ENCODE data around the gene DHX36. TPM values are rescaled to one million over a fixed set of nuclear protein-coding genes. Genes with fewer than 3 reads are reported as not detected.
A peak's percentile ranks its signal among the peaks of the same experiment; 100 is the strongest.

Gene DHX36, protein sequence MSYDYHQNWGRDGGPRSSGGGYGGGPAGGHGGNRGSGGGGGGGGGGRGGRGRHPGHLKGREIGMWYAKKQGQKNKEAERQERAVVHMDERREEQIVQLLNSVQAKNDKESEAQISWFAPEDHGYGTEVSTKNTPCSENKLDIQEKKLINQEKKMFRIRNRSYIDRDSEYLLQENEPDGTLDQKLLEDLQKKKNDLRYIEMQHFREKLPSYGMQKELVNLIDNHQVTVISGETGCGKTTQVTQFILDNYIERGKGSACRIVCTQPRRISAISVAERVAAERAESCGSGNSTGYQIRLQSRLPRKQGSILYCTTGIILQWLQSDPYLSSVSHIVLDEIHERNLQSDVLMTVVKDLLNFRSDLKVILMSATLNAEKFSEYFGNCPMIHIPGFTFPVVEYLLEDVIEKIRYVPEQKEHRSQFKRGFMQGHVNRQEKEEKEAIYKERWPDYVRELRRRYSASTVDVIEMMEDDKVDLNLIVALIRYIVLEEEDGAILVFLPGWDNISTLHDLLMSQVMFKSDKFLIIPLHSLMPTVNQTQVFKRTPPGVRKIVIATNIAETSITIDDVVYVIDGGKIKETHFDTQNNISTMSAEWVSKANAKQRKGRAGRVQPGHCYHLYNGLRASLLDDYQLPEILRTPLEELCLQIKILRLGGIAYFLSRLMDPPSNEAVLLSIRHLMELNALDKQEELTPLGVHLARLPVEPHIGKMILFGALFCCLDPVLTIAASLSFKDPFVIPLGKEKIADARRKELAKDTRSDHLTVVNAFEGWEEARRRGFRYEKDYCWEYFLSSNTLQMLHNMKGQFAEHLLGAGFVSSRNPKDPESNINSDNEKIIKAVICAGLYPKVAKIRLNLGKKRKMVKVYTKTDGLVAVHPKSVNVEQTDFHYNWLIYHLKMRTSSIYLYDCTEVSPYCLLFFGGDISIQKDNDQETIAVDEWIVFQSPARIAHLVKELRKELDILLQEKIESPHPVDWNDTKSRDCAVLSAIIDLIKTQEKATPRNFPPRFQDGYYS
- total RNA-seq, result 131 TPM

GRCh38 chr3:154323891-154324738, at the start of gene DHX36:
Gene DHX36 (minus strand): TSS chr3:154324487. CDS start chr3:154324416, 71 bp downstream.
- peak; percentile 82 for DNase-seq

DNA sequence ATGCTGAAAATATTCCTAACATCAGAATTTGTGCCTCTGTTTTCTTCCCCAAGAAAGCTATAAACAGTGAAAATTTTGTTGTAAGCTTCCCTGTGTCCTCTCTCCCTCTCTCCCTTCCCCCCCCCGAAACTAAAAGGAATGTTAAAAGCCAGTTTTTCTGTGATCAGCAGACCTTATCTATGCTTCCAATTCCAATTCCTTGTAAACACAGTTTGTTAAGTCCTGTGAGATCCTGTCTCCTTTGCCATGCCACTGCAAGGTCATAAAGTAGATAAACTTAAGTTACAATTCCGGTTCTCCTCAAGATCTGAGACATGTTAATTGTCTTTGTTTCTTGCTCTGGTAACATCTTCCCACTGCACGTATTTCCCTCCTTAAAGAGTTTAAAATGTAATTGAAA, 42.9 kb upstream of the DHX36 start:
- DNase-seq, result no peak

DNA sequence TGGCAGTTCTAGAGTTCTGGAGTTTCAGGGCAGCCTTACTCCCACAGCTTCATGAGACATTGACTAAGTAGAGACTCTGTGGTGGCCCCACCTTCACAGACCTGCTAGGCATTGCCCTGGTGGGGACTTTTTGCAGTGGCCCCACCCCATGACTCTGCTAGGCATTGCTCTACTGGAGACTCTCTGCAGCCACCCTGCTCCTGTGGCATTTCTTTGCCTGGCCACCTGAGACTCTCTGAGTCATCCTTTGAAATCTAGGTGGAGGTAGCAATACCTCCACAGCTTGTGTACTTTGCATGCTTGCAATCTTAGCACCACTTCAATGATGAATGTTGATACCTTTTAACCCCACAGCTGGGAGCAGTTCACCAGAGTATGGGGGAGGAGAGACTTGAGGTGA, 40.6 kb upstream of the DHX36 start:
- DNase-seq, result no peak

DNA sequence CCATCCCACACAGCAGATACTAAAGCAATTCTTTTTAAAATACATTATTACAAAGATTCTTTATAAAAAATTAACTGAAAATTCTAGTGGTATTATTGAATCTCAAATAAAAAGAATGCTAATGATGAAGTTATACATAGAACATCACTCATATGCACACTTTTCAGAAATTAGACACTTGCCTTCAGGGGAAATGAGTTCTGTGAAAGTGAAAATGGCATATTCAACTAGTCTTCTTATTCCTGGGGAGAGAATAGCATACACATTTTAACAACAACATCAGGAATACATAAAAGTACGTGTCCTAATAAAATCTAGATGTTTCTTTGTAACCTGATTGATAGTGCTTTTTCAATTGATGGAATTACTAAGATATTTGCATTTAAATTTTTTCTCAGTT, 36.8 kb upstream of the DHX36 start:
- DNase-seq, result no peak

- no peak for DNase-seq
These were observed 31.7 kb upstream of the DHX36 start for GRCh38 chr3:154356009-154356408.

GRCh38 chr3:154349223-154349622, 24.9 kb upstream of the DHX36 start:
- DNase-seq, result no peak

GRCh38 chr3:154345422-154346122, 21.3 kb upstream of the DHX36 start:
- DNase-seq, result no peak

DNA sequence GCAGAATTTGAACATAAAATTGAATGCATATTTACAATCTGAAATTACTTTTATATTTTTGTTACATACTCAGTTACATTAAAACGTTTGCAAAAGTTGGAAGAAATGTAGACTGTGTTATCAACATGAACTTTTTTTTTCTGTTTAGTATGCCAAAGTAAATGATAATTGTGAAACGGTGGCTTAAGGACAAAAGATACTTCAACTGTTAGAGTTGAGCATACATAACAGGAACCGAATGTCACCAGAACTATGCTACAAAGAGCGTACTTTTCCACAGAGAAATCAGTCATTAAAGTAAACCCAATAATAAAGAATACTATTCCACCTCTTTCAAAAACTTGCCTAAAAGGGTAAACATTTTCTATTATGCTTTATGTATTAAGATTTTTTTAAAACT, 14.3 kb upstream of the DHX36 start:
- no peak for DNase-seq

DNA sequence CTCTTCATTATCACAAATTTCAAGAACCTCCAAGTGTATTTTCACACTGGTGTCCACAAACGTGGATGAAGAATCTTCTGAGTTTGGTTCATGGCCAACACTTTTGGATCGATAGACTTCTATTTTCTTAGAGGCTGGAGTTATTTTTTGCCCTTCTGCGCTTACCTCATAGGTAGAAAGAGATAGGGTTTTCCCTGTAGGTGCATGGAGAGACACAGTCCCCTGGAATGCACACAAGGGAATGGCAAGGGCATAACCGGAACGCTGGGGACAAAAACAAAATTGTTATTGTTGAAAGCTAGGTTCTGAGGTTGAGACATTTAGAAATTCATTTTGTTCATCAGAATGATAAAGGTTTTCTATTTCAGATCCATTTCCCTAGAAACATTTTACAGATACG, 13.7 kb upstream of the DHX36 start:
- DNase-seq, result no peak

DNA sequence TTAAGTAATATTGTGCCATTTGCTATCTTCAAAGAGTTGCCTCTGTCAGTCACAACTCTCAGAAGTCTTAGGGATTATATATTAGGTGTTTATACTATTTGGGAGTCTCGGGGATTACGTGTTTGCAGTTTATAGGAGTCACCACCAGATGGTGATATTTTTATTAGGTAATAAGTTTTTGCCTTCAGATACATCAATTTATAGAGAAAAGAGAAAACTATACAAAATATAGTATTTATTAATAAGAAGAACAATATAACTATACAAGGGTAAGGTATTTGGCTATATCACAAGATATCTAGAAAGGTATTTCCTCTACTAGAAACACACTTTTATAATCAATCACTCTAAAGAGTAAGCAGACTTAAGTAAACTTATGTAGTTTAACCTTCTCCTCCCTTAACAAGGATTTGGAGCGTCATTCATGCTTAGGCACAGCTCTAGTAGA, 10.7 kb upstream of the DHX36 start:
- DNase-seq, result no peak

- no peak for DNase-seq
These were observed 3.6 kb upstream of the DHX36 start for GRCh38 chr3:154327871-154328270.

DNA sequence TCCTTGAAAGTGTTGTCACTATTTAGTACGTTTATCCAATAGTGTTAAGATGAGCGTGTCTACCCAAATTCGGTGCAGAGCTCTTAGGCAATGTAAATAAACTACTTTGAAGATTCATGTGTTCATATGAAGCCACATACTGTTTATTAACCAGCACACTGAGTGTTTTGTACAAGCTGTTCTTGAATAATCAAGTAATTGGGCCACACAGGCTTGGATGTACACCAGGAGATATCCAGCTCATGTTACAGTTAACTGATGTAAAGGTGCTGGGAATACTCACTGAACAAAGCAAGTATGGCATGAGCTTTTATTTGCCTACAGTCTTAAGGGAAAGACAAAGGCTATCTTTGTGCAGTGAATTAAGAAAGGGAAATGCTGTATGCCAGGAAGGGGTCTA, 632 bp upstream of the DHX36 start:
- no peak for DNase-seq

GRCh38 chr3:154316974-154317767, 7.1 kb downstream of the DHX36 start:
- no peak for DNase-seq

- no peak for DNase-seq
These were observed 10.1 kb downstream of the DHX36 start for GRCh38 chr3:154314152-154314551.

GRCh38 chr3:154310840-154311239, 13.4 kb downstream of the DHX36 start:
- DNase-seq, result no peak

DNA sequence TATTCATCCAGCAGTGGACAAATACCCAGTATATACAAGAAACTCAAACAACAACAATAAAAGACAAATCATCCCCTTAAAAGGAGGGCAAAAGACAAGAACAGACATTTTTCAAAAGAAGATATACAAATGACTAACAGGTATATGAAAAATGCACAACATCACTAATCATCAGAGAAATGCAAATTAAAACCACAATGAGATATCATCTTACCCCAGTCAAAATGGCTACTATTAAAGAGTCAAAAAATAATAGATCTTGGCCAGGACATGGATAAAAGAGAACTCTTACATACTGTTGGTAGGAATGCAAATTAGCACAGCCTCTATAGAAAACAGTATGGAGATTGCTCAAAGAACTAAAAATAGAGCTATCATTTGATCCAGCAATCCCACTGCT, 16.9 kb downstream of the DHX36 start:
- DNase-seq, result no peak

DNA sequence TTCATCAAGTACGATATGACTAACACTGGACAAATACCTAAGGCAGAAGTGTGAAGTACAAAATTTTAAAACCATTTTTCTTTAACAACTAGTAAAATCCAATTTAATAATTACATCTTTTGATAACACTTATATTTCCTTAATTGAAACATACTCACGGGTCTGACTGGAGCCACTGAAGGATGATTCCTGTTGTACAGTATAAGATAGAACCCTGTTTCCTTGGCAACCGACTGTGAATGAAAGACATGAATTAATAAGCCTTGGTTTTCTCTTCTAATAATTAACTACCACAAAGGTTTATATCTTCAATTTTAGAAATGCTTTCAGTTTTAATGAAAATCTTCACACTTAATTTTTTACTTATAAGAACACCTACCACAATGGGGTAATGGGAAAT, 19.4 kb downstream of the DHX36 start:
- DNase-seq, result no peak

DNA sequence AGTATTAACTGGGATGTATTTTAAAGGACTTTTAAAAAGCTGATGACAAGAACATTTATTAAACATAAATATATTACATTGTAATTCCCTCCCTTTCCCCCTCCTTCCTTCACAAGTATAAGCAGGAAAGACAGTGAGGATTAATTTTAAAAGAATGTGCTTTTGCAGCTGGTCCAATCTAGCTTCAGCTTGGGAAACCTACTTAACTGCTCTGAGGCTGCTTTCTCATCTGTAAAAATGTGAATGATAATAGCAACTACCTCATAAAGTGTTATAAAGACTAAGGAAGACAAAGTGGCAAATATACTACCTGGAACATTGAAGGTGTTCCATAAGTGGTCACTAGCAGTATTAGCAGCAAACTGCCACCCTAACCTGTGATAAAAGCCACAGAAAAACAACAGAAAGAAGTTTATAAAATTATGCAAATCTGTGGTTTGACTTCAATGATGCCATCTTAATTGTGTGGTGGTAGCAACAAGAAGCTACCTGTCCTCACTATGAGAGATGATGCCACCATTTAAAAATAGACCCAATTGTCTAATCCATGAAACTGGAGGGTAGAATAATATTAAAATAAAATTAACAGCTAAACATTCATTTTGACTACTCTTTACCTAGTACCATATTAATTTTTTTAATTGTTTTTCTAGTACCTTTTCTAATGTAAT, 20.0 kb downstream of the DHX36 start:
- DNase-seq, result no peak

GRCh38 chr3:154301561-154301960, 22.7 kb downstream of the DHX36 start:
- no peak for DNase-seq

DNA sequence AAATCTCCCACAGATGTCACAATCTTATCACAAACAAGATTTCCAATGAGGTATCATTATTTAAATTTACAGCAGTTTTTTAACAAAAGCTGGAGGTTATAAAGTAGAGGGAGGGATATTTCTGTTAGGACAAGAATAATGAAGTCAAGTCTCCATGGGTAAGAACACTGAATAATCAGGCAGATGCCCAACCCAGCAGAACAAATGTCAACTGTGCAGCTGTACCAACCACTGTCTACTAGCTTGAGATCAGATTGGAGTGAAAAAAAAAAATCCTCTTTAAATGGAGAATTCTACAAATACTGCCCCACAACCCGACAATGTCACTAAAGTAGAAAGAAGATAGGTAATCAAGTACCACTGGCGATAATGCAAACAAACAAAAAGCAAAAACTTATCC, 30.3 kb downstream of the DHX36 start:
- no peak for DNase-seq

All from occipital lobe (tissue), 2 donors.